ENCODE results near the gene RRAD.

GRCh38 chr16:66881964-66882508, 43.3 kb downstream of the RRAD start:
- TF ChIP-seq CTCF (IDR thresholded peaks at IDR 0.05; ENCODE audit: insufficient read depth, low read depth, low read length): no peak
- TF ChIP-seq EZH2 (IDR thresholded peaks at IDR 0.05; ENCODE audit: insufficient read depth, low read length): no peak

Measured in astrocyte (in vitro differentiated cells and primary cell).